Measurements from ENCODE around the gene FARSB. TPM values are rescaled to one million over a fixed set of nuclear protein-coding genes. Genes with fewer than 3 reads are reported as not detected.

Gene FARSB
- polyA plus RNA-seq, 1 donor from 2014 or later, result 15.2 TPM

GRCh38 chr2:222561817-222562645, 93.9 kb downstream of the FARSB start:
- no peak overlapping the region for H2AFZ ChIP-seq (ENCODE audit: low read depth, low read length)
- H3K4me2 ChIP-seq (ENCODE audit: low read length), result no peak overlapping the region
- H3K9me3 ChIP-seq (ENCODE audit: low read length), result no peaks in the 10 kb centered on the region
- no peaks in the 10 kb centered on the region for H3K27me3 ChIP-seq (ENCODE audit: insufficient read depth, low read depth, low read length)
- H3K79me2 ChIP-seq (replicated peaks; ENCODE audit: insufficient read depth, low read length), result no peaks in the 10 kb centered on the region
- H3F3A ChIP-seq (ENCODE audit: insufficient read depth, low read length, poor library complexity, severe bottlenecking), result no peaks in the 10 kb centered on the region
- H3K9me2 ChIP-seq (ENCODE audit: insufficient read depth, low read length), result no peaks in the 10 kb centered on the region
- no peak overlapping the region for H3K9ac ChIP-seq (ENCODE audit: low read length)
- no peaks in the 10 kb centered on the region for H4K20me1 ChIP-seq (ENCODE audit: insufficient read depth)
- TF ChIP-seq SMC3 (conservative IDR thresholded peaks at IDR 0.05; ENCODE audit: poor library complexity), result peak; percentile 79
- no peak for TF ChIP-seq TAF1 (IDR thresholded peaks at IDR 0.05; ENCODE audit: low read depth)
- TF ChIP-seq RAD21 (conservative IDR thresholded peaks at IDR 0.05), result peak; percentile 79
- TF ChIP-seq EP300 (conservative IDR thresholded peaks at IDR 0.05; ENCODE audit: poor library complexity, severe bottlenecking), result no peak
- no peak for TF ChIP-seq MXI1 (conservative IDR thresholded peaks at IDR 0.05; ENCODE audit: poor library complexity, severe bottlenecking)
- no peak for TF ChIP-seq EZH2 (IDR thresholded peaks at IDR 0.05; ENCODE audit: borderline replicate concordance, insufficient read depth, low read length, poor library complexity, severe bottlenecking)
- TF ChIP-seq CTCF (IDR thresholded peaks at IDR 0.05; ENCODE audit: poor library complexity, severe bottlenecking), result peak; percentile 73
- TF ChIP-seq REST (IDR thresholded peaks at IDR 0.05; ENCODE audit: borderline replicate concordance), result no peak
- no peak for TF ChIP-seq POLR2AphosphoS5 (IDR thresholded peaks at IDR 0.05)
- no peak overlapping the region for H3K27ac ChIP-seq (ENCODE audit: low read length)
- H3K36me3 ChIP-seq (ENCODE audit: insufficient read depth, low read length), result peaks cover 3% of the 10 kb centered on the region
- H3K4me3 ChIP-seq (ENCODE audit: low read length), result no peak overlapping the region

- H3K9ac ChIP-seq (ENCODE audit: low read length), result no peak overlapping the region
- no peaks in the 10 kb centered on the region for H3F3A ChIP-seq (ENCODE audit: insufficient read depth, low read length, poor library complexity, severe bottlenecking)
- TF ChIP-seq SMC3 (conservative IDR thresholded peaks at IDR 0.05; ENCODE audit: poor library complexity), result no peak
- TF ChIP-seq MXI1 (conservative IDR thresholded peaks at IDR 0.05; ENCODE audit: poor library complexity, severe bottlenecking), result no peak
- TF ChIP-seq POLR2AphosphoS5 (IDR thresholded peaks at IDR 0.05), result no peak
- TF ChIP-seq REST (IDR thresholded peaks at IDR 0.05; ENCODE audit: borderline replicate concordance), result no peak
- TF ChIP-seq RAD21 (conservative IDR thresholded peaks at IDR 0.05), result no peak
- TF ChIP-seq CTCF (IDR thresholded peaks at IDR 0.05; ENCODE audit: poor library complexity, severe bottlenecking), result no peak
- TF ChIP-seq EP300 (conservative IDR thresholded peaks at IDR 0.05; ENCODE audit: poor library complexity, severe bottlenecking), result no peak
- TF ChIP-seq EZH2 (IDR thresholded peaks at IDR 0.05; ENCODE audit: borderline replicate concordance, insufficient read depth, low read length, poor library complexity, severe bottlenecking), result no peak
- TF ChIP-seq TAF1 (IDR thresholded peaks at IDR 0.05; ENCODE audit: low read depth), result no peak
- no peaks in the 10 kb centered on the region for H3K9me2 ChIP-seq (ENCODE audit: insufficient read depth, low read length)
- peaks cover 3% of the 10 kb centered on the region for H3K36me3 ChIP-seq (ENCODE audit: insufficient read depth, low read length)
- no peak overlapping the region for H3K4me2 ChIP-seq (ENCODE audit: low read length)
- no peaks in the 10 kb centered on the region for H3K9me3 ChIP-seq (ENCODE audit: low read length)
- H3K4me3 ChIP-seq (ENCODE audit: low read length), result no peak overlapping the region
- no peaks in the 10 kb centered on the region for H4K20me1 ChIP-seq (ENCODE audit: insufficient read depth)
- no peaks in the 10 kb centered on the region for H3K27me3 ChIP-seq (ENCODE audit: insufficient read depth, low read depth, low read length)
- no peaks in the 10 kb centered on the region for H3K79me2 ChIP-seq (replicated peaks; ENCODE audit: insufficient read depth, low read length)
- no peak overlapping the region for H2AFZ ChIP-seq (ENCODE audit: low read depth, low read length)
- no peak overlapping the region for H3K27ac ChIP-seq (ENCODE audit: low read length)
Observed at GRCh38 chr2:222561151-222561550, 94.7 kb downstream of the FARSB start.

All from neural cell (in vitro differentiated cells).